Measurements from ENCODE around the gene PTGES3L.

PTGES3L gene

DNA sequence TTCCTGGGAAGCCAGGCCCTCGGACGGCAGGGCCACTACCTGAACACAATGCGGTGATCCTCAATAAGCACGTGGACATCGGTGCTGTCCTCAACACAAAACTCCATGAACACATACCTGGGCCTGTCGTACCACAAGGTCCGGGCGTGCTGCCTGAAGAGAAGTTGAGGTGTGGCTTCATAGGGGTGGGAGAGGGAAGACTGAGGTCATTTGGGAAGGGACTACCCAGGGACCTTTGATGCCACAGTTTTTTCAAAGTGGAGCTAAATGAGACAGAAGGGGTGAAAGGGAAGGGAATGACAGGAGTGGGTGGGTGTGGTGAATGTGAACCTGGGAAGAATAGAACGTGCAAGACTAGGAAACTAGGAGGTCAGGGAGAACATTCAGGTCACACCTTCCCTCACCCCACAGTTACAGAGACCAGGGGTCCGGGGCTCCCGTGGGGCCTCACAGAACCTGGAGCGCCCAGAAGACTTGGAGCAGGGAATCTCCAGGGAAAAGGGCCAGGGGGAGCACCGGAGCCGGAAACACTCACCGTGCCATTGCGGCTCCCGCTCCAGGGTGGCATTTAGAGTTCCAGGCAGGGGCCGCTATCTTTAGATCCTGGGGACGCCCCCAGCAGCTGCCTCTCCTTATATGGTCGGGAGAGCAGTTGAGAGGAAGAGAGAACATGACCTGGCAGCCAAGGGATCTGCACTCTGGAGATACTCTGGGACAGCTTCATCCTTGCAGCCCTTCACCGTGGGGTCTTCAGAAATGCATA lies at the start of gene PTGES3L:
TSS of gene PTGES3L (minus strand) at position 570 of the 763 bp plus-strand sequence. CDS start at position 543, 27 bp downstream.
- DNase-seq = peak; percentile 47

DNA sequence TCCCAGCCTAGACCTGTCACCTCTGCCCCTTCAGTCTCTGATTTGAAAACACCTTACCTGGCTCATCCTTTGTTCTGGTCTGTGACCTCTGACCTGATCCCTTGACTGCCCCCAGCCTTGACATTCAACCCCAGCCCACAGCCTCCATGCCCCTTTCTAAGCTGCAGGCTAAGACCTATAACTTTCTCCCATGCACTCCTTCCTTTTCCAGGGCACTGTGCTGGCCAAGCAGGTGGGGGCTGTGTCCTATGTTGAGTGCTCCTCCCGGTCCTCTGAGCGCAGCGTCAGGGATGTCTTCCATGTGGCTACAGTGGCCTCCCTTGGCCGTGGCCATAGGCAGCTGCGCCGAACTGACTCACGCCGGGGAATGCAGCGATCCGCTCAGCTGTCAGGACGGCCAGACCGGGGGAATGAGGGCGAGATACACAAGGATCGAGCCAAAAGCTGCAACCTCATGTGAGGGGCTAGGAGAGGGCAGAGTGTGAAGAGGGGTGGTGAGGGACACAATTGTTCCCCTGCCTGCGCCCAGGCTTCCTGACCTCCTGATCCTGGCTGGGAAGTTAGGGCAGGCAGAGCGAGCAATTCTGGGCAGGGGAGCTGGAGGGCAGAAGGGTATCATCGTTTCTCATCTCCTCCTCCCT lies 48.5 kb upstream of the PTGES3L start:
- DNase-seq = no peak

DNA sequence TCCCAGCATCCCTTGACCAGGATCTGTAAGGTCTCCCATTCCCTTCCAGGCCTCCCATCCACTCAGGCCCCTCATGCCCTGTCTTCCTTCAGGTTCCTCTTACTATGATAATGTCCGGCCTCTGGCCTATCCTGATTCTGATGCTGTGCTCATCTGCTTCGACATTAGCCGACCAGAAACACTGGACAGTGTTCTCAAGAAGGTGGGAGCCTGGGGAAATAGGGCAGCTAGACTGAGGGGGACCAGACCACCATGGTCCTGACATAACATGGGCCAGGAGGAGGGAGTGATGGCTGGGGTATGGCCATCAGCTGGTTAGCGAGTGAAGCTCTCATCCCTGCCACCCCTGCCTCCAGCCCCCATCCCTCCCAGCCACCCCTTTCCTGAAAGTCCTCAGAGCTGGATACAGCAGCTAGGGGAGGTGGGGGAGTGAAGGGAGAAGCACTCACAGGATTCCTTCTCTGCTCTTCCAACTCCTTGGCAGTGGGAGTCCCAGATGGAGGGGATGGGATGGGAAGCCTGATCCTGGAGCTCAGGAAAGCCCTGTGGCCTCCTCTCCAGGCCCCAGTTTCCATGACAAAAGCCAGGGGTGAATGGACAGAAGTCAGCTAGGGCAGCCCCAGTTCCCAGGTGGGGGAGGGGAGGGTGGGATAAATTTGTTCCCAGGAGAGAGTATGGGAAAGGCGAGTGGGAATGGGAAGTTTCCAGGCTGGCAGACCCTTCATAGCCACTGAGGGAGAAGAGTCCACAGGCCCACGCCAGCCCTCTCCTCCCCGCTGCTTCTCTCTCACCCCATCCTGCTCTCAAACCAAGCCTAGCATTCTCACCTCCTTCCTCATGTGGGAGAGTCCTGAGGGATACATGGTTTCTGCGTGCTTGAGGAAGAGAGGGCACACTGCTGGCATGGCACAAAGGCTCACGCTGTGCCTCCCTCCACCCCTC lies 47.5 kb upstream of the PTGES3L start:
- no peak for DNase-seq

- no peak for DNase-seq
Measured at GRCh38 chr17:43026595-43026994, 46.7 kb upstream of the PTGES3L start.

DNA sequence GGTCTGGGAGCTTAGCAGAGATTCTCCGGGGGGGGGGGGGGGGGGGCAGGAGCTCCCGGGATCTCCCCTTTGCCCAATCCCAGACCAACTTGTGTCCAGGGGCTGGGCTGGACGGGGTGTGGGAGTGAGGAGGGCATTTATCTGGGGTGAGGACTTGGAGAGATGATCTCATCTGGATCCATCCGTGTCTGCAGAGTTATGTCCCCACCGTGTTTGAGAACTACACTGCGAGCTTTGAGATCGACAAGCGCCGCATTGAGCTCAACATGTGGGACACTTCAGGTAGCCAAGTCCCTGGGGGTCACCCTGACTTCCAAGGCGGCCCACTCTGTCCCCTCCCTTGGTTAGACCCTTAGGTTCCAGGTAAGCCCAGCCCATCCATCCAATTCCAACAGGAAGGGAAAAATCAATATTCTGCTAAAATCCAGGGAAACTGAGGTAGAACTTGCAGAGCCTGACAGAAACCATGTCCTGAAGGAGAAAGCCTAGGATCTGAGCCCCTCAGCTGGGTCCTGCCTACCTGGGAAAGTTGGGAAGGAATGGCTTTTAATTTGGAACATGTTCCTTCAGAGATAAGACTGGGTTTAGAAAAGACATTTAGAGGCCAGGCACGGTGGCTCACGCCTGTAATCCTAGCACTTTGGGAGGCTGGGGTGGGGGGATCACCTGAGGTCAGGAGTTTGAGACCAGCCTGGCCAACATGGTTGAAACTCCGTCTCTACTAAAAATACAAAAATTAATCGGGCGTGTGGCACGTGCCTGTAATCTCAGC lies 46.1 kb upstream of the PTGES3L start:
- DNase-seq = no peak

DNA sequence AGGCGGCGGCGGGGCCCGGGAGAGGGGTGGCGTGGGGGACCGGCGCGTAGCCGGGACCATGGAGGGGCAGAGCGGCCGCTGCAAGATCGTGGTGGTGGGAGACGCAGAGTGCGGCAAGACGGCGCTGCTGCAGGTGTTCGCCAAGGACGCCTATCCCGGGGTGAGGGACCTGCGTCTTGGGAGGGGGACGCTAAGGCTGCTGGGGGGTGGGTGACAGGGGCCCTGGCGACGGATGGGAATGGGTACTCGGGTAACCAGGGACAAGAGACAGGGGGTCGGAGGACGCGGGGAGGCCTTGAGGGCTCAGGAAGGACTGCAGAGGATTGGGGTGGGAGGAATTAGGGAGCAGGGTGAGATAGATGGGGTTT lies 45.4 kb upstream of the PTGES3L start:
- no peak for DNase-seq

DNA sequence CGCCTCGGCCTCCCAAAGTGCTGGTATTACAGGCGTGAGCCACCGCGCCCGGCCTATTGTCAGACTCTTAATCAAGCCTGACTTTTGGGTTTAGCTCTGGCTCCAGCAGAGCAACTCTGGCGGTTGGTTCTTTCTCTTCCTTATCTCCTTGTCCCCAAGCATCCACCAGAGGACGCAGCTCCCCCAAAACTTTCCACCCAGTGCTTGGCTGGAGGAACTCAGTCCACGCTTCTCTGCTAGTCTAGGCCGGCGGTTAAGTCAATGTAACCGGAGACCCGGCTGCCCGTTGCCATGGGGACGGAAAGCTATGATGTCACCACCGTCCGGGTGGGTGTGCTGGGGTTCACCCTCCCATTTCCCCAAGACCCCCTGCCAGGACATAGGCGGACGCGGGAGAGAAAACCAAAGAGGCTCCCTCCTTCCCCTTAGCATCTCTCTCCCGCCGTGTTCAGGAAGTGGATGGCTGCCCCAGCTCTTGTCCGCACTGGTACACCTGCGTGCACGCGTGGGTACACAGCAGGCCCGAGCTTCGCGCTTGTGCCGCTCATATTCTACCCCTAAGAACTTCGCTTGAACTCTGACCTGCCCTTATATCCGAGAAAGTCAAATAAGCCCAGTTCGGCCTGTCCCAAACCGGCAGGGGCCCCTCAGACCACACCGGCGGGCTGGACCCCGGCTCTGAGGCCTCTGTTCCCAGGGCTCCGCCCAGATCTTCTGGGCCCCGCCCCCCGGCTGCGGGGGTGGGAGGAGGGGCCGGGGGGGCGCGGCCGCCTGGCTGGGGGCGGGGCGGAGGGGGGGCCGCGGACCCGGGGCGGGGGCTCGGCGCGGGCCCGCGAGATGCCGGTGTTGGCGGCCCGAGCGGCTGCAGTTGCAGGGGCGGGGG lies 44.8 kb upstream of the PTGES3L start, which contains the start of gene RND2:
TSS of gene RND2 (plus strand) at position 825 of the 883 bp plus-strand sequence. CDS start 117 bp downstream, outside the sequence.
- DNase-seq = peak; percentile 92

DNA sequence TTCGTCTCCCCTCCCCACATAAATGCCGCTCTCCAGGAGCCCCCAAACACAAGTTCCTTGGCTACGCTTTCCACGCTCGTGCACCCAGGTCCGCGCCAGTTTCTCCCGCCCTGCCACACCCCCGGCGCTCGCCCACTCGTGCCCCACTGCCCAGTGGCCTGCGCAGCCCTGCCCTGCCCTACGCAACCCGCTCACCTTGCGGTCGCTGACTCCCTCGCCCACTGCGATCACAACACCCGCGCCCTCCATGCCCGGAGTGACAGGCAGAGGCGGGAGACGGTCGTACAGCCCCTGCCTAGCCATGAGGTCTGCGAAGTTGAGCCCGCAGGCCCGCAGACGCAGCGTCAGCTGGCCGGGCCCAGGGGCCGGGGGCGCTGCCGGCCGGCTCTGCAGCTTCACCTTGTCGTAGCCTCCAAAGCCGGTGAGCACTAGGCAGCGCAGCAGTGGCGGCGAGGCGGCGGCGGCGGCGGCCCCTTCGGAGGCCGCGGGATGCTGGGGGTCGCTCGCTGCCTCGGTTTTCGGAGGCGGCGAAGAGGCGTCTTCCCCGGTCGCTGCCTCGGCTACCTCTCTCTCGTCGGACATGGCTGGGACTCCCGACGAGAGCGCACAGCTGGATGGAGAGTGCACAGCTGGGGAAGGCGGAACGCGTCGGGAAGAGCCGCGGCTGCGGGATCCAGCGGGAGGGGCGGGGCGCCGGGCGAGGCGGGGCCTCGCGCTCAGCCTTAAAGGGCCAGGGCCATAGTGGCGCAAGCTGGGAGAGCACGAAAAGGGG lies 42.0 kb upstream of the PTGES3L start, which contains the start of gene VAT1:
TSS of gene VAT1 (minus strand) at position 645 of the 772 bp plus-strand sequence. CDS start at position 582, 63 bp downstream.
- DNase-seq = peak; percentile 50

GRCh38 chr17:43020789-43021740 lies 41.2 kb upstream of the PTGES3L start:
- peak; percentile 39 for DNase-seq

- DNase-seq = no peak
Measured at GRCh38 chr17:43020030-43020621, 40.2 kb upstream of the PTGES3L start.

GRCh38 chr17:43019418-43019817 lies 39.5 kb upstream of the PTGES3L start:
- DNase-seq = no peak

- no peak for DNase-seq
Measured at GRCh38 chr17:43018932-43019331, 39.1 kb upstream of the PTGES3L start.

DNA sequence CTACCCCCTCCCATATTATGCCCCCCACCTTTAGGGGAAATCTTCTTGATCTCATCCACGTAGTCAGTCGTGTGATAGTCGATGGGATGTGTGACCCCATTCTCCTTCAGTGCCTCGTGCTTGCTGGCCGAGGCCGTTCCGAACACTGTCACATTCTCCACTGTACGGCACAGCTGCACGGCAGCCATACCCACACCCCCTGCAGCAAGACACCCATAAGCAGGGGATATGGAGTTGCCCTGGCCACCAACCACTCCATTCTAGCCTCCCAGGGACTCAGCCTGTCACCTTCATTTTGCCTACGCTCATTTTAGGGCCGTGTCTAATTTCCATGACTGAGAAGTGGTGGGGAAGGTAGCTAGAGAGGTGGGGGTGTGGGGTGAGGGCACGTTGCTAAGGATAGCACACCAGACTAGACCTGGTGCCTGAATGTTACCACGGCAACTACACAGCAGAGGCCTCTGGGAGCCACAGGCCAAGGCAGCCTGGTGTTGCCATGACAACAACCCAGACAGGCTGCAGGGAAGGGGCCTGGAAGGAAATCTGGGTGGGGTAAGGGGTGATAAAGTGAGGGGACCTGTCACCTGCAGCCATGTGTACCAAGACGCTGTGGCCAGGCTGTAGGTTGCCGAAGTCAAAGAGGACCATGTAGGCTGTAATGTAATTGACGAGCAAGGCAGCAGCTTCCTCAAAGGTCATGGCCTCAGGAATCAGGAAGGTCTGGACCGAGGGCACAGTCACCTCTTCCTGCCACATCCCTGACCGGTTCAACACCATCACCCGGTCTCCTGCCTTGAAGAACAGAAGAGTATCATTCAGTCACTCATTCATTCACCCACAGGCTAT lies 38.4 kb upstream of the PTGES3L start:
- DNase-seq = peak; percentile 29

- DNase-seq = no peak
Measured at GRCh38 chr17:43016216-43016615, 36.3 kb upstream of the PTGES3L start.

DNA sequence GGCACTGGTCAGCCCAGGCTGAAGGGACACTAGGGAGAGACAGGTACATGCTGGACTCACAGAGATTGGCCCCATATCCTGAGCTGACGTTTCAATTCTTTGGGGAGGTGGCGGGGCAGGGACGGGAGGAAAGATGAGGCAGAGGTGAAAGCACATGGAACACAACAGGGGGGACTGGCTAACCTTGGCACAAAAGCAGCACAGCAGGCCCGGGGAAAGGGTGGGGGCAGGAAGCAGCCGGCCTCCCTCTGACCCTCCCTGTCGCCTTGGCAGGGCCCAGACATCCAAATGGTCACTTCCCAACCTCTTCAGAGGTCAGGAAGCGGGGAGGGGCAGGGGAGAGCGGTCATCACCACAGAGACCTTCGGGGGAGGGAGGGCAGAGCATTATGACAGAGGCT lies 35.7 kb upstream of the PTGES3L start:
- no peak for DNase-seq

DNA sequence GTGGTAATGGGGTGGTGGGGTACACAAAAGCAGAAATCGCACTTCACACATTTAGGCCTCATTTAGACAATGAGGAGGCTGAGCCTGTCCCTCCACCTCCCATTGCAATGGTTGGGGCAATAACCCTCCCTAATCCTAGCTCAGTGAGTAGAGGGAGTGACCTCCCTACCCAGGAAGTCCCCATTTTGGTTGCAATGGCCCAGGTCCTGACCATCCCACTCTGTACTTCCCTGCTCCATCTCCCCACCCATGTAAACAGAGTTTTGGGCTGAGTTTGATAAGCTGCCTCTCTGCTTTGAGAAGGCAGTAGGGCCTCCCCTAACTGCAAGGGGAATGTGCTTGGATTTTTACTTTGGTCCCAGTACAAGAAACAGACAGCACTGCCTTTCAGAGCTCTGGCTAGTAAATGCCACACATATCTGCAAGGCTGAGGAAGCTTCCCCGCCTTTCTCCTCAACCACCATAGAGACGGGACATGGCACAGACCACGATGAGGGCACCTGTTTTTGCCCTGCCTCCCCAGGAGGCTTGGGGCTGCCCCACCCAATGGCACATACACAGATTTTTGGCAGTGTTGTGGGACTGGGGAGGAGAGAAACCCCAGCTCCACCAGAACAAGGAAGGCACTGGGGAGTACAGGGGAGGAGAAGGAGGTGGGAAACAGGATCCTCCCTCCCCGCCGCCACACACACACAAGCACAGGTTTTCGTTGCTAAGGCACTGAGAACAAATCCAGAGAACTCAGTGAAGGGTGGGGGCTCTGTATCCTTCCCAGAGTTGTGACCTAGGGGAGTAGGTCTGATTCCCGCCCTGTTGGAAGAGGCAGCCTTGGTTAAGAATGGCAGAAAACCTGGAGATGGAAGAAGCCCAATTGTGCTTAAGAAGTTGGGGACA lies 35.0 kb upstream of the PTGES3L start:
- no peak for DNase-seq

Measured in NCI-H1436 (cell line).